ENCODE data around the gene NUP58.
A peak's percentile ranks its signal among the peaks of the same experiment; 100 is the strongest.

The NUP58 gene, protein sequence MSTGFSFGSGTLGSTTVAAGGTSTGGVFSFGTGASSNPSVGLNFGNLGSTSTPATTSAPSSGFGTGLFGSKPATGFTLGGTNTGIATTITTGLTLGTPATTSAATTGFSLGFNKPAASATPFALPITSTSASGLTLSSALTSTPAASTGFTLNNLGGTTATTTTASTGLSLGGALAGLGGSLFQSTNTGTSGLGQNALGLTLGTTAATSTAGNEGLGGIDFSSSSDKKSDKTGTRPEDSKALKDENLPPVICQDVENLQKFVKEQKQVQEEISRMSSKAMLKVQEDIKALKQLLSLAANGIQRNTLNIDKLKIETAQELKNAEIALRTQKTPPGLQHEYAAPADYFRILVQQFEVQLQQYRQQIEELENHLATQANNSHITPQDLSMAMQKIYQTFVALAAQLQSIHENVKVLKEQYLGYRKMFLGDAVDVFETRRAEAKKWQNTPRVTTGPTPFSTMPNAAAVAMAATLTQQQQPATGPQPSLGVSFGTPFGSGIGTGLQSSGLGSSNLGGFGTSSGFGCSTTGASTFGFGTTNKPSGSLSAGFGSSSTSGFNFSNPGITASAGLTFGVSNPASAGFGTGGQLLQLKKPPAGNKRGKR

DNA sequence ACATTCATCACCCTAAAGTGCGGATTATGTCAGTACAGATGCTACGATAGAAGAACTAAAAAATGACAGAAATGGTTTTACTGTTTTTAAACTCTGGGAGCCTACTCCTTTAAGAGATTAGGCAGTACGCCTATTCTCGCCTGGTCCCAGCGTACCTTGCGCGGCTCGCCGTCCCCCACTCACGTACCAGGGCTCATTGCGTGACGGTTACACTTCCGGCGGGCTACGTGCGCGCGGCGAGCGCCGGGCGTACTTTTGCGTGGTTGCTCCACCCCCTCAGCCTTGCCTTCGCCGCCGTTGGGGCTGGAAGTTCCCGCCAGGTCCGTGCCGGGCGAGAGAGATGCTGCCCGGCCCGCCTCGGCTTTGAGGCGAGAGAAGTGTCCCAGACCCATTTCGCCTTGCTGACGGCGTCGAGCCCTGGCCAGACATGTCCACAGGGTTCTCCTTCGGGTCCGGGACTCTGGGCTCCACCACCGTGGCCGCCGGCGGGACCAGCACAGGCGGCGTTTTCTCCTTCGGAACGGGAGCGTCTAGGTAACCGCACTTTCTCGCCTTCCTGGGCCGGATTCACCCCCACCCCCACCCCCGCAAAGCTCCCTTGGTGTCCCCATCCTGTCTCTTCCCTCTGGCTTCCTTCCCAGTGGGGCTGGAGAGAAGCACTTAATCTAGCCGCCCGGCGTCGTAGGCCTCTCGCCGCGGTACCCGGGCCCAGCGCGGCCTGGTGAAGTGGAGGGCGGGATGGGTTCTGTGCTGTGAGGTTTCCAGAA is at the start of gene NUP58:
NUP58 (plus strand) TSS at position 279 of the 767 bp plus-strand sequence; CDS start at position 428, 149 bp downstream.
- peak; percentile 93 for DNase-seq

DNA sequence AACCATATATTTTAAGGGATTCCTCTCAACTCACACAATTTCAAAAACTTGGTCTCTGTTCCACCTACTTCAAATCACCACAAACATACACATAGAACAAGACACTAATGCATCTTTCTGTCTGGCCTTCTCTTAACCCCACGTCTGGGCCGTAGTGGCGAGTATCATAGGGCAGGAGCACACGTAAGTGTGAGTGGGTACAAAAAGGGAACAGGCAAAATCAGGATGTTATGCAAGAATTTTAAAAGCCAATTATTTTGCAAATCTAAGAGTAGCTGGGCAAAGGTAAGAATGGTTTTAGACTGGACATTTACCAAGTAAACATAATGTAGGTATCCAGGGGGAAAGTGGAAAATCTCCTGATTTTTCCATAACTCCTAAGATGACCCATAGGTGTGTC is 49.2 kb upstream of the NUP58 start:
- no peak for DNase-seq

DNA sequence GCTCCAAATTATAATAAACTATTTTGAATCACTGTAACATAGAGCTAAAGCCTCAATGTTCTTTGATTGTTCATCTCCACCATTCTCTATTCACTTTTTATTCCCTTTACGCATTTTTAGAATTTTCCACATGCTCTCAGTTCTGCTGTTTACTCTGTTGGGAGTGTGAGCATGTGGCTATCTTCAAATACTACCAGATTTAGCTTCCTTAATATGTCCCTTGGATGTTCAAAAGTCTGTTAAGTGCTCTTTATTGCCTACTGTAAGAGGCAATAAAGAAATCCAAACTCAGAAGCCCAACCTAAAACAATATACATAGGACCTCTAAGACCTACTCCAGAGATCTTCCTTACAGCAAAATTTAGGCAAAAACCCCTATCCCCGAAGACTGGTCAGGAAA is 48.7 kb upstream of the NUP58 start:
- no peak for DNase-seq

DNA sequence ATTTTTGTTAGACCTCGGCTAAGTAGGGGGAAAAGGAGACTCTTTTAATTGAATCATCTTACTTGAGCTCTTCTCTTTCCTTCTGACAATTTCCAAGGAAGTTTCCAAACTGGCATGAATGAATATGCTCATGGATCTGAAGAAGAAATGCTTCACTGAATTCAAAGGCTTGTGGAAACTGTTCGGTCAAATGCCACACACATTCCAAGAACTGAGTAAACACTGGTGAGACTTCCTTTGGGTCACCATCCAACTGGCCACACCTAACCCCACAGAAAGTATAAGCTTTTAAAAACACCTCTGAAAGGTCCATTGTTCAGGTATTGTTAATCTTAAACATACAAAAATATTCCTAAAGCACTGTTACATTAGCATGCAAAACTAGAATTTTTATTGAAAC is 47.7 kb upstream of the NUP58 start:
- no peak for DNase-seq

DNA sequence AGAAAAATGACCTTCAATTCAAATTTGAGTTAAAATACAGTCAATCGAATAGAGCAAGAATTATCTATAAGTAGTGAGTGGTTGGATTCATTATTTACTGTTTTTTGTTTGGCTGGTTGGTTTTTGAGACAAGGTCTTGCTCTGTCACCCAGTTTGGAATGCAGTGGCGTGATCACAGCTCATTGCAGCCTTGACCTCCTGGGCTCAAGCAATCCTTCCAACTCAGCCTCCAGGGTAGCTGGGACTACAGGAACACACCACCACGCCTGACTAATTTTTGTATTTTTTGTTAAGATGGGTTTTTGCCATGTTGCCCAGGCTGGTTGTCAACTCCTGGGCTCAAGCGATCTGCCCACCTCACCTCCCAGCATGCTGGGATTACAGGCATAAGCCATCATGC is 39.2 kb upstream of the NUP58 start:
- DNase-seq = no peak

DNA sequence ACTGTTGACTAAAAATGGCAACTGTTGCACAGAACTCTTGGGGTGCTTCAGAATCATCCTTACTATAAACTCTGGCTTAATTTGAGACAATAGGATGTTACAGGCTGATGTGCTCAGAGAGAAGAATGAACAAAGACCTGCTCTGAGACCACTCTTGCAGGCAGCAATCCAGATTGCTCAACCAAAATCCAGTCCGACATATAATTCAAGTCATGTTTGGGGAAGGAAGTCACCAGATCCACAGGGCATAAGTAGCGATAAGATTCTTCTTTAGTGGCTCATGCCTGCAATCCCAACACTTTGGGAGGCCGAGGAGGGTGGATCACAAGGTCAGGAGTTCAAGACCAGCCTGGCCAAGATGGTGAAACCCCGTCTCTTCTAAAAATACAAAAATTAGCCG is 34.7 kb upstream of the NUP58 start:
- no peak for DNase-seq

DNA sequence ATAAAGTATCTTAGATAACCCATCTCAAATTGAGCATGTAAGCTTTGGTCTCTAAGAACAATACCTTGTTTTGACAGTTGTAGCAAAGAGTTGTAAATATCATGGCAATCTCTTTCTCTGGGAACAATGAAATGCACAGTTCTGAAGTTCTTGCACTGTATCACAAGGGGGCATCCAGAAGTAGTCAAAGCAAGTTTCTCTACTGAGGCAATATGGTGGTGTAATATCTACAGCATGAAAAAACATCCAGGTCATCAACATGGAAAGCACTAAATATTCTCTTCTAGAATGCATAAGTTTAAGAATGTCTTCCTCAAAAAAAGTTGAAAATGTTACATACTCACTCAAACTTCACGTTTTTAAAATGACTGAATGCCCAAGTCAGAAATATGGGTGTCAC is 33.7 kb upstream of the NUP58 start:
- DNase-seq = no peak

DNA sequence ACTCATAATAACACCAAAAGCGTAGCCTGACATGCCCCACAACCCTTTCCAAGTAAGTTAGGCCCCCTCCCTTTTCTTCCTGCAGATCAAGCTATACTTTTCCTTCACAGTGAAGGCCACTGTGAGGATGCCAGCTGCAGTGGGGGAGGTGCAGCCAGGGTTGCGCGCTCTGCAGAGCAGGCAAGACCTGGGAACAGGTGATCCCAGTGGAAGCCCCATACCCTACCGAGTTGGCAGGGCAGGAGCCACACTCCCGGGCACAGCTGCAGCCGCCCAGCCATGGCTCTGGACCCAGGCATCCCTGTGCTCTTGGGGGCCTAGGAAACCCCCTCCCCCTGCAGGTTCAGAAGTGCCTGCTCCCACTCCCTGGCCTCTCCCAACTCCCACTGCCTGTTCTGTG is 32.9 kb upstream of the NUP58 start:
- DNase-seq = no peak

DNA sequence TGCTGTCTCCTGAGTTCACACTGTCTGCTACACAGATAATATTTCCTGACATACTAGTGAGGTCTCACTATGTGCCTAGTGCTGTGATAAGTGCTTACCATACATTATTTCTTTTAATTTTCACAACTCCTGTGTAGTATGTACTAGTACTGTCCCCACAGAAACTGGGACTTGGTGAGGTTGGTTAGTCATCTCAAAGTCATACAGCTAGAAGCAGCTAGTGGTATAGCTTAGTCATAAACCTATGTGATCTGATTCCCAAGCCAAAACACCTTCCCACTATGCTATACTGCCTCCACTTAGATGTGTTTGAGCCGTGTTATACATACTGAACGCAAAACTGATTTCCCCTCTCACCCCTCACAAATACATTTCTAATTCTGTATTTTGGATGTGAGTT is 24.7 kb upstream of the NUP58 start:
- DNase-seq = no peak

DNA sequence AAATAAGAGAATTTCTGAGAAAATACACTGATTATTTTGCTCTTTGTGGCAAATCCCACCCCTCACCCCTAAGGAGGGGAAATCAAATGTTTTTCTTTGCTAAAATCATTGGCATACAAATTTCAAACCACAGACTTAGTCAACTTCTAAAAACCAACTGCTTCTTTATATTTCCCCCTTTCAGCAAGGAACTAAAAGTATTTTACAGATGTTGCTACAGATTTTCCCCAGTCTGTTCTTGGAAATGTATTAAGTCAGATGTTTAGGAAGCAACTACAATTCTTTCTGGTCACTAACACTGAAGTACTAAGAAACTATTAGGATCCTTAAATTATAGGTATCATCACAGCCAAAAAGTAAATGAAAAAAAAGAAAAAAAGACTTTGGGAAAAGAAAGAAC is 21.0 kb upstream of the NUP58 start:
- no peak for DNase-seq

DNA sequence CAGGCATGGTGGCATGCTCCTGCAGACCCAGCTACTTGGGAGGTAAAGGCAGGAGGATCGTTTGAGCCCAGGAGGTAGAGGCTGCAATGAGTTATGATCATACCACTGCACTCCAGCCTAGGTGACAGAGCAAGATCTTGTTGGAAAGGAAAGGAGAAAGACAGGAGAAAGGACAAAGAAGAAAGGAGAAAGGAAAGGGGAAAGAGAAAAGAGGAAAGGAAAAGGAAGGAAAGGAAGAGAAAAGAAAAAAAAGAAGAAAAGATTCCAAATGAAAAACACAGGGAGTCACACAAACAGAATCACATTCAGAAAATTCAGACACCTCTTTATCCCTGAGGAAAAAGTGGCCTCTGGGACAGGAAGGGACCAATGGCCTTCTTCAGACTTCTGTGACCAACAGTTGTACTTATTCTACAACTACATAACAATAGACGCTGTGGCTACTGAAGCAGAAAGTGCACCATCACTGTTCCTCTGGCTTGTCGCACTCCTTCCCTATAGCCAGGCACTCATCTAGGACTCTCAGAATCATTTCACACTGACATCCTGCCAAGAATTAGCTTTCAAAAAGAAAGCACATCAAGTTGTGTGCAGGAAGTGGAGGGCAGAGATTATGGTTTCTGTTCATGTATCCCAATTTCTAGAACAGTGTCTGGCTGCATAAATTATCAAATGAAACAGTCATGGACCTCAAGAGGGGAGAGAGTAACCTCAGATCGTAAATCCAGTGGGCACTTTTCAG is 20.1 kb upstream of the NUP58 start:
- no peak for DNase-seq

DNA sequence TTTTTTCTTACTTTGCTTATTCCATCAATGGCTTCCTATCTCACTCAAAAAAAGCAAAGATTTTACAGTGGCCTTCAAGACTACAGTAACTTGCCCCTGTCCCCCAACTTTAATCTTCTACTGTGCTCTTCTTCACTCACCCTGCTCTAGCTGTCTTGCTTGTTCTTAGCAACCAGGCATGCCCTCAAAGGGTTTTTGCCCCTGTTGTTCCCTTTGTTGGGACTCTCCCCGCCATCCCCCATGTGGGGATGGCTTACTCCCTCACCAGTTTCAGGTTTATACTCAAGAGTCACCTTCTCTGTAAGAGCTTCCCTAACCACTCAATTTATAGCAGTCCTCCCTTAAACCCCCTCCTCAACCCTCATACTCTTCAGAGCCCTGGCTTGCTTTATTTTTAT is 19.5 kb upstream of the NUP58 start:
- no peak for DNase-seq

DNA sequence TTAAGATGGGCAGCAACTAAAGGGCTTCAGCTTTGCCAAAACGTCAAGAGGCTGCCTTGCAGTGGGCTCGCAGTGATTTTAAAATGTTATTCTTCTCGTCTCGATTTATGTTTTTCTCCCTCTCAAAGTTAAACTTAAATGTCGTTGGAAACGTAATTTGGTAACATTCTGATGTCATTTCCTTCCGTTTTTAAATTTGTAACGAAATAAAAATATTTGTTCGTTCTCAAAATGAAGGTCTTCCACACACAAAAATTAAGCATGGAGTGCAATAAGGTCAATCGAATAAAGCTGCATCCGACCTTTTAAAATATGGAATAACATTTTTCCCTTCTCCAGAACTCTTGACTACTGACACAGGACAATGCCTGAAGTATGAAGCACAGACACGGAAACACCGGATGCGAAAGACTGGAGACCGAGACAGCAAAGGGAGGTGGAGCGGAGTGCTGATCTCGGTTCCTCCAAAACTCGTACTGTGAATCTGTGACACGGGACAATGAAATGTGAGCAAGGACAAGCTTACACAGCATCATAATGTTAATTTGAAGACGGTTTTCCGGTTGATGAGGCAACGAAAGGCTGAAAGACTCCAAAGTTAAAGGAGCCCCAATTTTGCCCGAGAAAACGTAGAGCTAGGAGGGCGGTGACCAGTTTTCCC is 15.0 kb upstream of the NUP58 start:
- DNase-seq = no peak

DNA sequence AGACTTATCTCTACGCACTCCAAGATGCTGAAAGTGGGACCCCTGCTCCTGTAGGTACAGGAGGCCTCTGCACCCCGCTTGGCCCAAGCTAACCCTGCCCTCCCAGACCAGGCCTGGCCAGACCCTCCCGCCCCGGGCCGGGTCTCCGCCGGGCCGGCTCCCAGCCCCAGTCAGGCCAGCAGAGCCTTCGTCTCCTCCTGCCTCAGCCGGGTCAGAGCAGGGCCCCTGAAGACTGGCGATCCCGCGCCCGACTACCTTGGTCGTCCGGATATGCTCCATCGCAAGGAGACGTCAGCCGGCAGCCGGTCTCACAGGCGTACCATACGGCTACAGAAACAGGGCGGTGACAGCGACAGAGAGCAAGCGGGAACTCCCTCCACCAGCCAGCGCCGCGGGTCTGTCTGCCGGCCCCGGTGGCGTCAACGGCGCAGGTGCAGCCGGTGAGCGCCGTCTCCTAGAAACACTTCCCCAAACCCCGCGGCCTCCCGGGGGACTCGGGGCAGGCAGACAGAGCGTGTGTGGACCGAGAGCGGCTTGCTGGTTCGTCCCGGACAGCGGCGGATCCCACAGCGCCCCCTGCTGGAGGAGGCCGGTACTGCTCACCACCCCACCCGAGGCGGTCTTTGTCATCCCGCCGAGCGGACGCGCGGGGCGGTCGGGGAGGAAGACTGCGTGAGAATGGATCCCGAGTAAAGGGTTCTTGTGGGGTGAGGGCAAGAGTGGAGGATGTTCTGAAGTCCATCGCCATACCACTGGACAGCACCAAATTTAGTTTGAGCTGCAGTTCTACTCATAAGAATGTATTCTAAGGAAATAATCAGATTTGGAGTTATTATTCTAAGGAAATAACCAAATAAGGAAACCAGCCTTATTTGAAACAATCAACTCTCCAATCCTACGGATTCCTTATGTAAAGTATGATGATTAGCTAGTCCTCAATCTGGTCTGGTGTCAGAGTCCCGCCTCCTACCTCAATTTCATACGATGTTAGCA is 14.2 kb upstream of the NUP58 start, which contains the start of gene MTMR6:
MTMR6 (minus strand) TSS at position 520 of the 993 bp plus-strand sequence; CDS start at position 279, 241 bp downstream.
- peak; percentile 96 for DNase-seq

DNA sequence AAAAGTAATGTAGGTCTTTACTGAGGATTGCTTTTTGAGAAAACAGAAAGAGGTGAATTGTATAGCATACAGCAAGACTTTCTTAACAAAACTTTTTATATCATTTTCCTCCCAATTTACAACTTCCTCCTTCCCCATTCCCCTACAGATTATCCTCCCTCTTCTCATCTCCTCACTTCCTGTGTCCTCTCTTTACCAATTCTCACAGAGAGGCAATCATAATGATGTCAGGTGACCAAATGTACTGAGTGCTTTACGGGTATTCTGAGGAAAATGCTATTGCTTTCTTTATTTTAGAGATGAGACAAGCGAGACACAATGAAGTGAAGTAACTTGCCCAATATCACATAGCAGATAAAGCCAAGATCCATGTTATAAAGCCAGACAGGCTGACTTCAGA is 12.5 kb upstream of the NUP58 start:
- no peak for DNase-seq

DNA sequence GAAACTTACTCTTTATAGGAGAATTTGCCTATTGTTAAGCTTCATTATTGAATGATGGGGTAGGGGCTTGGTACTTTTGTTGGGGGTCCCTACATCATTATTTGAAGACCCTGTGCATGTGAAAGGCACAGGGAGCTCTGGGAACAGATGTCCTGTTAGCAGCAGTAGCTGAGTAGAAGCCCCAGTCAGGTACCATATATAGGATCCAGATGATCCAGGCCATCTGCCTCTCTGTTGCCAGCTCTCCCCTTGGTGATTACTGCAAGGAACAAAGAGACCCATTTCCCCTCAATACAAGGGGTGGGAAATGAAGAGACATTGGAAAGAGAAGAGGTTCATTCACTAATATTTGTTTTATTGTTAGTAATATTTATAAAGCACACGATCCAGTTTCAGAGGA is 9.7 kb upstream of the NUP58 start:
- DNase-seq = no peak

DNA sequence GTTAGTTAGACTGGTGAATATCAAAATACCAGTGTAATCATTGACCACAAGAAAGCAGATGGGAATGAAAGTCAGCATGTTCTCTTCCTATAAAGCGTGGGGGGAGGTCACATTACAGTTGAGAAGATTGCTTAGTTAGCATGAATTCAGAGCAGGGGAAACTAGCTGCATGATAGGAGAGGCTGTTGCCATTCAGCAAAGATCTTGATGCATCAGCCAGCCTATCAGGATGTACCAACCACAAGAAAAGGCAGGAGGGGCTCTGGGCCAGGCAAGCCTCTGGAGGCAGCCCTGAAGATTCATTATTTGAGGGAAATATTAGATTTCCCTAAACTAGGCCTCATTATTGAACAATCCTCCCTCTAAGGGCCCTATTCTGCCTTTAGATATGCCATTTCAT is 9.1 kb upstream of the NUP58 start:
- no peak for DNase-seq

DNA sequence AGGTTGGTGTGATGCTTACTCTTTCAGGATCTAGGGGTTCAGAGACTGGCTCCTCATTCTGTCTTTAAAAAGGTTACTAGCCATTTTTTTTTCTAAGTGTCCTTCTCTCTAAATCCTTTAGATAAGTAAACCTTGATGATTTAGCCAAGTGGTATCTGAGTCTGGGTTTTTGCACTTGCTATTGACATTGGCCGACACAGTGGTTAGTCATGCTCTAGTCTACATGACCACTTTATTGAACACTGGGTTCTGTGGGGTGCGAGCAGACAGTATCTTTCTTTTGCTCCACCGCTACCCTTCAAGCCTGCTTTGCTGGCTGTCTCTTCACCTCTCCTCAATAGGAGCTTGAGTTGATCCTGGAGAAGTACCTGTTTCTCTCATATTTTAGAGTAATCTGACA is 6.2 kb upstream of the NUP58 start:
- DNase-seq = no peak

DNA sequence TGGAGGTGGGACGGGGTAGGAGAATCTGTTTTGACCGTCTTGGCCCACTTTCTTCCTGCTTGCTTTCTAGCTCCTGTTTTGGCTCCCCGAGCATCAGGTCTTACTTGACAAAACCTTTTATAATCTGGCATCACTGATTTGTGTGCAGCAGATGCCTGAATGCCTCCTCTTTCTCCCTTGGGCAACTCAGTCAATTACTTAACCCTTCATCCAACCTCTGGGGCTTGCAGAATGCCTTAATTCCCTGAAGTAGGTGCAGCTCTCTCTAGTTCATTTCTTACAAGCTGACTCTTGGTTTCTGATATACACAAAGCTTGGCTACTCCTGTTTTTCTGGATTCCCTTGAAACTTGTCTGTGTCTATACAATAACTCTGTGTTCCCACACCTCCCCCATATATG is 5.7 kb upstream of the NUP58 start:
- no peak for DNase-seq

DNA sequence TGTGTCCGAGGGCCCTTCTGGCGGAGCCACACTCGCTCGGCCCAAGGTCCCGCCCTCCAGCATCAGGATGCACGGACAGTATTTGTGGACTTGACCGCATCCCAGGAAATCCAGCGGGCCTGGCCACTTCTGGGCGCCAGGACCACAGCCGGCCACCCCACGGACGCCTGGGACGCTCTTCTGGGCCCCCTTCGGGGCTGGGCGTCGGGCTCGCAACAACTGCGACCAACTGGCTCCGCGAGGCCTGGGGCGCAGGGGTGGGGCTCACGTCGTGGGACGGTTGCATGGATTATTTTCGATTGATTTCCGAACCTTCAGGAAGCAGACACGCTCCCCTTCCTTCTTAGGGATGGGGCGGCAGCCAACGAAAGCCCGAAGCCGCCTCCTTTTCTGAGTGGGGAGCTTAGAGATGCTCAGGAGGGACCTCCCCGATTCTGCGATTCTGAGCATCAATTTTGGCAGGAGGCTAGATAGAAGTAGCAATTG is 521 bp upstream of the NUP58 start:
- DNase-seq = peak; percentile 21

DNA sequence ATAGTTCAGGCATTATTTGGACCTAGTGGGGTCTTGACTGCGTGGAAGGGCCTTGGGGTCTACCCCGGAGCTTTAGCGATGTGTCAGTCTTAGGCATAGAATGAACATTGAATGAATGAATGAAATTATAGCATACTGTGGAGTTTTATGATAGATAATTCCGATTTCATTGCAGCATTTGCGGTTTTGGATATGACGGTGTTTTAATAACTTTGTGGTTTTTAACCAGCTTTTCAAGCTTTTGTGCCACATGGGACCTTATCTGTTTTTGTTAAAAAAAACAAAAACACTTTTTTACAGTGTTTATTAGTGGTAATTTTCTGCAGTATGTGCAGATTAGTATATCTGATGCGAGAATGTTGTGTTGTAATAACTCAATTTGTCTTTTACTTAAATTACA is 696 bp downstream of the NUP58 start:
- no peak for DNase-seq
